Stimulated activated CD4-positive, alpha-beta T cell treated with anti-CD3 and anti-CD28 coated beads, TNF-alpha, amount 100 ng/mL, for 1 hour (primary cell): ENCODE results near the gene KPNA1.

Experiments
- DNase-seq, 3 donors: peaks; one replicate each; pipeline ENCODE4 v3.0.0-alpha.2; 2020; ENCODE audit warnings: low read depth in 3 of 3, low spot score in 1 of 3

Gene KPNA1

DNA sequence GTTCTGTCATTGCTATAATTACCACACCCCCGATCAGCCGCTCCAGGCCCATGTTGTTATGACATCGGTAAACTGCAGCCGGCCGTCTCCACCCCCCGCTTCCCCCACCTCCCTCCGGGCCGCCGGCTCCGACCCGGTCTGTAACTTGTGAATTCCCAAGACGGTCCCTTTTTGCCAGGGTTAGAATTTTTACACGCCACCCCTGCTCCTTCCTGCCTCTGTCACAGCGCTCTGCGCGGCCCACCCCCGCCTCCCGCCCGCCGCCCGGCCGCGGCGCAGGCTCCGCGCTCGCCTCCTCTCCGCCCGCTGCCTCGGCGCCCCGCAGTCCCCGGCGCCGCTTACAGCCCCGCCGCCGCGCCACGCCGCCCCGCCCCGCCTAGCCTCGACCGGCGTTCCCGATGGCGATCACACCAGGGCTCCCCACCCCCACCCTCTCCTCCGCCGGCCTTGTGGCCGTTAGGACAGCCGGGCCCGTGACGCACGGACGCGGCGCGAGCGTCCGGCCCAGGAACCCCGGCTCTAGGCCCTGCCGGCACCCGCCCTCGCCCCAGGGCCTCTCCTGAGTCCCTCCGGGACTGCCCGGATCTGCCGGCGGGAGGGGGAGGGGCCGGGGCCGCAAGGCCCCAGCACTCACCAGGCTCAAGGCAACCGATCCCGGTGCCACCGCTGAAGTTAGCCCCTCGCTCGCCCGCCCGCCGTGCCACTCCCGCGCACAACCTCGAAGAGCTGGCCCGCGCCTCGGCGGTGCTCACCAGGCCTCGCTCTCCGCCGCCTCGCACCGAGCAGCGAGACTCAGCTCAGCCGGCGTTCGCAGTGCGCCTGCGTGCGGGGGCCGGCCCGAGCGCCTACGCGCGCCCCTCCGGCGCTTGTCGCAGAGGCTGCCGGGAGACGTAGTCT lies at the start of gene KPNA1:
Gene KPNA1 (minus strand): TSS at position 817 of the 897 bp plus-strand sequence. CDS start 18,374 bp downstream, outside the sequence.
- peak; percentile 67 to 77 (median 70) for DNase-seq

DNA sequence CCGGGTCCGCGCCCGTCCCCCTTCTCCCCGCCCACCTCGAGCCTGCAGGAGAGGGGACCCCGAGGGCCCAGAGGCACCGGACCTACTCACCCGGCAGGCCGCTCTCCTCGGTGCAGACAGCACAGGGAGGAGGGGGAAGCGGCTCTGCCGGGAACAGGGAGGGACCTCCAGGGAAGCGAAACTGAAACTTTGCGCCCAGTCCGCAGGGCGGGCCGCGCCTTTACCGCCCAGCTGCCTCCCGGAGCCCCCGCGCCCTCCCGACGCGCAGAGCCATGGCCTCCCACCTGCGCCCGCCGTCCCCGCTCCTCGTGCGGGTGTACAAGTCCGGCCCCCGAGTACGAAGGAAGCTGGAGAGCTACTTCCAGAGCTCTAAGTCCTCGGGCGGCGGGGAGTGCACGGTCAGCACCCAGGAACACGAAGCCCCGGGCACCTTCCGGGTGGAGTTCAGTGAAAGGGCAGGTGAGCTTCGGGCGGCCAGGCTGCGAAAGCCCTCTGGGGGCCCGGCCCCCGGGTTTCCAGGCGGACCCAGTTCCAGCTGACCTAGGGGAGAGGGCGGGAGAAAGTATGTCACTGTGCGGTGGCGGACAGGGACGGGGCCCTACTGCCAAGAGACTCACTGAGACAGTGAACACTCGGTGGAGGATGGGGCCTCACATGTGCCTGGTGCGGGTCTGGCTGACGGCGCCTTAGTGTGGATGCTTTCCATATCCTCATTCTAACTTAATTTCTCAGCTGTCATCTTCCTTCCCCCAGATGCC lies 49.6 kb upstream of the KPNA1 start, which contains the start of the genes DTX3L and PARP9:
Gene DTX3L (plus strand): TSS at position 184 of the 758 bp plus-strand sequence. CDS start 89 bp downstream, at position 273.
Gene PARP9 (minus strand): TSS at position 146 of the 758 bp plus-strand sequence. CDS start 4,680 bp downstream, outside the sequence.
- peak; percentile 37 to 61 (median 57) for DNase-seq

DNA sequence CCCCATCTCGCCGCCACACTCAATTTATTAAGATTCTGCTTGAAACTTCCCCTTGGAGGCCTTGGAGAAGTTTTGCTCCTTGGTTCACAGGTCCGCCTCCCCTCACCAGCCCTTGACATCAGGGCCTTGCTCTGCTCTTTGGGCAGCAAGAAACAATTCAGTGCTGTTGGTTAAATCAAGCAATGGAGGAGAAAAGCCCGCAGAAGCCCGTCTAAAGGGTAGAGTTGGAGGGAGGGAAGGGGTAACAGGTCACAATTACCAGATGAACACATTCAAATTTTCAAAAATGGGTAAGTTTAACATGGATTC lies 48.9 kb upstream of the KPNA1 start:
- DNase-seq, result no peak

GRCh38 chr3:122562923-122563716 lies 48.4 kb upstream of the KPNA1 start:
- DNase-seq, result no peak

GRCh38 chr3:122560680-122561079 lies 45.9 kb upstream of the KPNA1 start:
- DNase-seq, result peak in 1 of 3 donors; percentile 20

DNA sequence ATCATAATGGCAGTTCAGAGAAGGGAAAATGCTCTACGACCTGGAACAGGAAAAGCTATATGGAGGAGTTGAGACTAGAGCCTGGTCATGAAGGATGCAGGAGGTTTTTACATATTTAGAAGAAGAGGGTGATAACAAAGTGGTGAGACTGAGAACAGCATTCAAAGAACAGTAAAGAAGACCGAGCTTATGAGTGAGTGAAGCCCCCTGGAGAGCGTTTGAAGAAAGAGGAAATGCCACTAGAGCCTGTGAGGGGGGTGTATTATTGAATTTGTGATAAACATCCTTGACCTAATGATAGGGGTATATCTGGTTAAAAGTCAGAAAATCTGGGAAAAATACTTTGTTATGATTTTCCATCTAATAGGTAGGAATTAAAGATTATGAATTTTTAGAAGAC lies 45.2 kb upstream of the KPNA1 start:
- DNase-seq, result no peak

DNA sequence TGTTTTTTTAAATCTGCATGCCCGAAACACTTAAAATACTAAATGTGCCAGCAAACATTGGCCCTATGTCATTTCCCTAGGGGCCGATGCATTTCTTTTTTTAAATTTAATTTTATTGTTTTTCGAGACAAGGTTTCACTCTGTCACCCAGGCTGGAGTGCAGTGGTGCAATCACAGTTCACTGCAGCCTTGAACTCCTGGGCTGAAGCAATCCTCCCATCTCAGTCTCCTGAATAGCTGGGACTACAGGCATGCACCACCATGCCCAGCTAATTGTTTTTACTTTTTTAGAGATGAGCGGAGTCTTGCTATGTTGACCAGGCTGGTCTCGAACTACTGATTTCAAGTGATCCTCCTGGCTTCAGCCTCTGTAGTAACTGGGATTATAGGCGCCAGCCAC lies 43.9 kb upstream of the KPNA1 start:
- DNase-seq, result no peak

DNA sequence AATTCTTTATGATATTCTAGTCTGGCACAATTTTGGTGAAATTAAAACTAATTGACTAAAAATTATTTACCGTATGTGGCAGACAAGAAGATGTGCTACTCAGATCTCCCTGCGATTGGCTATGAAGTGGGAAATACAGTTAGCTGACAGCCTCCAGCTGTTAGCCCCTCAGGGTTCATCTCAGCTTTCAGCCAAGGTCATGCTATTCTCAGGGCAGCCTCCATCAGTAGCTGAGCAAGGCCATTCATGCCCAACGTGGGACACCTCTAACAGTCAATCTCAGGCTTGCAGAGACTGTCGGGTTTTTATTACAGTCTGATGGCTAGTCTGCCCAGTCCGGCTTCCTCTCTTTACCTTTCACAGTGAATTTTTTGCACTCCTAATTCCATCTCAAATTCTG lies 42.6 kb upstream of the KPNA1 start:
- DNase-seq, result no peak

DNA sequence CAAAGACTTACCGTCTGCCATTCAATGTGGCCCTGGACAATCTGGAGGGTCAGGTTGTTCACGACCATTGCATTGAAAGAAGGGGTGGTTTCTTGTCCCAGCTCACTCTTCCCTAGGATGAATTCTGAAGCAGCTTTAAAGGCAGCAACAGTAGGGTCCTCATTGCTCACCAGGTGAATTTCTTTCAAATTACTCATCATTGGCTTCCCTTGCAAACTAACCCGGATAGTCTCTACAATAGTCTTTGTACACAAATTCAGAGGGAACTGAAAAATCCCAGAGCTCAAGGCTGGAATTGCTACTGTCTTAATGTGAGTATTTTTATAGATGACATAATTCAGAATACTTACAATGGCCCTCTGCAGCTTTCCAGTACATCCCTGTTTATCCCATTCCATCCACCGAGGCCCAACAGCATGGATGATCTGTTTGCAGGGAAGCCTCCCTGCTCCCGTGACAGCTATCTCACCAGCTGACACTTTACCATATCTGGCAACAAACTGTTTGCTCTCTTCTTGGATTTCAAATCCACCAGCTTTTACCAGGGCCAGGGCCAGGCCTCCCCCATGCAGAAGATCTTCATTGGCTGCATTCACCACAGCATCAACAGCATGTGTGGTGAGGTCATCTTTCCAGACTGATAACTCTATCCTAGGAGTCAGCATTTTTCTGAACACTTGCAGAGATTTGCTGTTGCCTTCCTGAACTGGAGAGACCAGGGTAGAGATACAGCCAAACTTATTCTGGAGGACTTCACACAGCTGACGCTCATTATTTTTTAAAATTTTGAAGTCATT lies 40.7 kb upstream of the KPNA1 start:
- DNase-seq, result no peak

DNA sequence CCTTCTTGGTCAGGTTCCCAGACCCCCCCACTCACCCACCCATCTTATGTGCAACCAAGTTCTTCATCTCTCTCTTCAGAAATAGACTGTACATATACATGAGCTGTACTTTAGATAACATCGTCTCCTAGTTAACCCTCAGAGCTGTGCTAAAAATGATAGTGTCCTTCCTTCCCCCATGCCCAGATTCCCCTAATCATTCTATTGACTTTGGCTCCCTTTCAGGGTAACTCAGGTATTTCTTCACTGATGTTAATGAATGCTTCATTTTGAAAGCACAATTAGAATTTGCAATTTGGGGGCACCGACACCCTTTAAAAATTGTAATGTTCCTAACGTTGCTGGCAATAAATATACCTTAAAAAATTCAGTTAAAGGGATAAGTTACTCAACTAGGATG lies 38.4 kb upstream of the KPNA1 start:
- no peak for DNase-seq

- no peak for DNase-seq
Measured at GRCh38 chr3:122548619-122549018, 33.9 kb upstream of the KPNA1 start.

GRCh38 chr3:122548076-122548475 lies 33.3 kb upstream of the KPNA1 start:
- DNase-seq, result no peak

- no peak for DNase-seq
Measured at GRCh38 chr3:122546151-122546550, 31.4 kb upstream of the KPNA1 start.

DNA sequence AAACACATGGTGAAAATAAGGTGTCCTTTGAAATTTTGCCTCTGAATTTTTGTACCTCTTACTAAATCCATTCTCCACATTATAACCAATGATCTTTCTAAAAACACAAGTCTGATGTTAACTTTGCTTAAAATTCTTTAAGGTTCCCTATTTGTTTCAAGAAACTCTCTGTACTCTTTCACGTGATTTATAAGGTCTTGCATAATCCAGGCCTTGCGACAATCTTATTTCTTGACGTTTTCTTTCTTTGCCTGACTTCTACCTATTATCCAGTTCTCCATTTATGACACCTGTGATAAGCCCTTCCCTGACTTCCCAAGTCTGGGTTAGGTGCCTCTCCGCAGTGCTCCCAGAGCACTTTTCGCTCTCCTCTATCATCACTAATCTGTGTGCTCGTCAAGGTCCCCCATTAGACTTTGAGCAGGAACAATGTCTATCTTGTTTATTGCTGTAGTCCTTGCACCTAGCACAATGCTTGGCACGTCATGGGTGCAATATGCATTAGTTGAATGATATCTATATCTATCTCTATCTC lies 24.3 kb upstream of the KPNA1 start:
- no peak for DNase-seq

GRCh38 chr3:122536632-122537001 lies 21.9 kb upstream of the KPNA1 start:
- DNase-seq, result no peak

- no peak for DNase-seq
Measured at GRCh38 chr3:122535964-122536631, 21.4 kb upstream of the KPNA1 start.

DNA sequence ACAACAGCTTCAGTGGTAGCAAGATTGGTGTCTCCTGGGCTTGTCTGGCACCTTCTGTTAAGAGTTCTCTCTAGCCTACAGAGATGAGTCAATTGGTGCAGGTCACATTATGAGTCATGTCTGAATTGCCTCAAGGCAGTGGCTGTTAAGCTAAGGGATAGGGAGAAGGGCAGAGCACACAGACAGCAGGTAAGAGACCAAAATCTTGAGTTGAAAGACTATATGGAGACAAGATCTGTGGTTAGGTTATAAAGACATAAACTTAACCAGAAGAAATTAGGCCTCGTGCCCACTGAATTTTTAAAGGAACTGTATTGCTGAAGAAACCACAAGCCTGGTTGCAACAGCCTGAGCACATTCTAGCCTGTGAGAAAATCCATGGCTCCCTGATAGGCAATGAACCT lies 19.2 kb upstream of the KPNA1 start:
- no peak for DNase-seq

- DNase-seq, result no peak
Measured at GRCh38 chr3:122533480-122533879, 18.7 kb upstream of the KPNA1 start.

DNA sequence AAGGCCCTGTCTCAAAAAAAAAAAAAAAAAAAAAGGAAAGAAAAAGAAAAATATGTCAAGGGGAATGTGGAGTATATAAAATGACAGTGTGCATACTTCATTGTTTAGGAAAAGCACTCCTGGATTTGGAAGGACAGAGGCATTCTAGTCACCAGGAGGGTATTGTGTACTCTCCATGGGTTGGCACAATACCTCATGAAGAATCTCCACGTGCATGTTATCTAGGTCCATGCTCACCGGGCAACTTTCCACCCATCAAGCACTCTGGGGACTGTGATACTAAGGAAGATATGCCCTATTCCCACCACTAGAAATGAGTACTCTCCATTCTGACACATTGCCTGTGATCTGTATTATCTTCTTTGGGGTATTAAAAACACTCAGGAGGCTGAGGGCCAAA lies 15.4 kb upstream of the KPNA1 start:
- no peak for DNase-seq

- no peak for DNase-seq
Measured at GRCh38 chr3:122523317-122523716, 8.6 kb upstream of the KPNA1 start.
